D721Med (cell line): Measurements from ENCODE around the gene NFX1.
A peak's percentile ranks its signal among the peaks of the same experiment; 100 is the strongest.

Experiments
- DNase-seq: peaks from one replicate; pipeline ENCODE4 v3.0.0; 2011; ENCODE audit warnings: low spot score; ENCODE audit not compliant: insufficient read length
- FAIRE-seq: peaks from 2 replicates; lab custom pipeline; 2011; peaks lifted over from hg19 to GRCh38; lab: Jason Lieb, UNC
- CTCF ChIP-seq: IDR thresholded peaks from 2 replicates; pipeline ENCODE4 v1.5.1; 2012; ENCODE audit warnings: mild to moderate bottlenecking, control low read depth; ENCODE audit not compliant: insufficient read depth; ENCODE audit errors: missing control alignments

The NFX1 gene

DNA sequence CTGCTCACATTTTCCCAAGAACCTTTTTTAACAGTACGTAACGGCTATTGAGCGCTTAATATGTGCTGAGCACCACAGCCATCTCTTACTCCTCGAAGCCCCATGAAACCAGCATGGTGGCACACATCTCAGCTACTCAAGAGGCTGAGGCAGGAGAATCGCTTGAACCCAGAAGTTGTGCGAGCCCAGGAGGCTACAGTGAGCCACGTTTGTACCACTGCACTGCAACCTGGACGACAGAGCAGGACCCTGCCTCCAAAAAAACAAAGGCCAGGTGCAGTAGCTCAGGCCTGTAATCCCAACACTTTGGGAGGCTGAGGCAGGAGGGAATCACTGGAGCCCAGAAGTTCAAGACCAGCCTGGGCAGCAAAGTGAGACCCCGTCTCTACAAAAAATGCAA lies 83.9 kb downstream of the NFX1 start:
- no peak for DNase-seq
- TF ChIP-seq CTCF: no peak

GRCh38 chr9:33374634-33375237 lies 84.4 kb downstream of the NFX1 start:
- peak; percentile 34 for DNase-seq
- FAIRE-seq: no peak
- peak; percentile 83 for TF ChIP-seq CTCF

More for the DNA sequence above, 83.9 kb downstream of the NFX1 start:
- FAIRE-seq: no peak

- FAIRE-seq (no peak), DNase-seq (no peak)
- TF ChIP-seq CTCF: no peak
Observed at GRCh38 chr9:33375238-33375840, 85.0 kb downstream of the NFX1 start.

- TF ChIP-seq CTCF: no peak
- DNase-seq: no peak
- no peak for FAIRE-seq
Observed at GRCh38 chr9:33375841-33376321, 85.6 kb downstream of the NFX1 start.

DNA sequence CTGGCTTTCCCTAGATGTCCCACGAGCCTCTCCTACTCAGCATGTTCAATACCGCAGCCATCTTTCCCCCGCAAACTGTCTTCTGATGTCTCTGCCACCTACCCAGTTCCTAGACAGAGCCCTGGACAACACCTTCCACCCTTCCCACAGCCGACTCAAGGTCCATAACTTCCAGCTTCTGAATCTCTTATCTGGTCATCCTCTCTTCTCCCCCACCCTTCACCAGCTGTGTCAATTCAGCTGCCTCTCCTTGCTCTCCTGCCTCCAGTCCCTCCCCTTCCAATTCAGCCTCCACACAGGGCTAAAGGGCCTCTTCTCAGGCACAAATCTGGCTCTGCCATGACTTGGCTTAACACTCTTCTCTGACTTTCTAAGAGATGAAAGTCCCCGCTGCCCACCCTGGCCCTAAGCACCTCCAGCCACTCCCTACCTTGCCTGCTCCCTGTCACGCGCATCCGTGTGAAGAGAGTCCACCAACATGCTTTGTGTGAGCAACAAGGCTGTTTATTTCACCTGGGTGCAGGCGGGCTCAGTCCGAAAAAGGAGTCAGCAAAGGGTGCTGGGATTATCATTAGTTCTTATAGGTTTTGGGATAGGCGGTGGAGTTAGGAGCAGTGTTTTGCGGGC lies 86.9 kb downstream of the NFX1 start:
- TF ChIP-seq CTCF: no peak
- DNase-seq (no peak), FAIRE-seq (no peak)

DNA sequence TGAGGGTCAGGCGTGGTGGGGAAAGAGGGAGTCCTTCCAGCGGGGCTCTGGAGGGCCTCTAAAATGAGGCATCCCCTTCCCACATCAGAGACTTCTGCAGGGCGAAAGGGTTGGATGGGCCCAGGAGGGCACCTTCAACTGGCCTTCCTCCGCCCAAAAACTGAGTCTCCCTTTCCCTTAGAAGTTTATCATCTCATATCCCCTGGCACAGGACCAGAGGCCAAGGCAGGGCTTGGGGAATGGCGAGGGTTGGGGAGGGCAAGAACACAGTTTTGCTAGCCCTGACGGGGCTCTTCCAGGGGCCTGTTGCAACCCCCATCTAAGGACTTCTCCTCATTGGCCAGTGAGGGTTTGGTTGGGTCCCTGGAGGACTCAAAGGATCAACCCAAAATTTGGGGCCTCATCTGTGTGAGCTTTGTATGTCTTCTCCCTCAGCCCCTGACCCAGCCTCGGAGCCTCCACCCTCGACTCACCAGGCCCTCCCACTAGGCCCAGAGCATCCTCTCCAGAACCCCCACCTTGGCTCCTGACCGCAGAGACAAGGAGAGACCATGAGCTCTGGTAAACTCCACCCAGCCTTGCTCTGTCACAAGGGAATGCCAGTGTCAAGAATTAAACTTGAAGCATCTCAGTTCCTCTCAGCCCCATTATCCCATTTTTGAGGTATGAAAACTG lies 87.9 kb downstream of the NFX1 start:
- DNase-seq: no peak
- TF ChIP-seq CTCF: no peak
- no peak for FAIRE-seq
